Neural cell (in vitro differentiated cells): ENCODE measurements around the gene PRKAG2.

ENCODE experiments used
- EP300 ChIP-seq: fragments of 450-650 bp; conservative IDR thresholded peaks from 2 replicates; pipeline ENCODE4 v1.6.1; 2014; ENCODE audit warnings: antibody characterized with exemption, mild to moderate bottlenecking, moderate library complexity; ENCODE audit not compliant: poor library complexity, severe bottlenecking
- EZH2 ChIP-seq: fragments of 200-600, 300-800 bp; shearing (Covaris generic), sonication (generic); IDR thresholded peaks from 2 replicates; pipeline ENCODE4 v1.6.1; 2014; ENCODE audit warnings: antibody characterized with exemption, low read length, borderline replicate concordance, mild to moderate bottlenecking; ENCODE audit not compliant: insufficient read depth, poor library complexity, severe bottlenecking
- MXI1 ChIP-seq: fragments of 450-650 bp; conservative IDR thresholded peaks from 2 replicates; pipeline ENCODE4 v1.6.1; 2014; ENCODE audit warnings: antibody characterized with exemption, mild to moderate bottlenecking; ENCODE audit not compliant: poor library complexity, severe bottlenecking
- POLR2AphosphoS5 ChIP-seq: IDR thresholded peaks from 2 replicates; pipeline ENCODE4 v1.6.1; 2012
- RAD21 ChIP-seq: fragments of 450-650 bp; conservative IDR thresholded peaks from 2 replicates; pipeline ENCODE4 v1.6.1; 2014; ENCODE audit warnings: antibody characterized with exemption, mild to moderate bottlenecking, moderate library complexity
- SMC3 ChIP-seq: fragments of 450-650 bp; conservative IDR thresholded peaks from 2 replicates; pipeline ENCODE4 v1.6.1; 2014; ENCODE audit warnings: antibody characterized with exemption, mild to moderate bottlenecking, moderate library complexity; ENCODE audit not compliant: poor library complexity
- TAF1 ChIP-seq: IDR thresholded peaks from 2 replicates; pipeline ENCODE4 v1.6.1; 2012; ENCODE audit warnings: low read depth
- TF ChIP-seq, protein P1 (sequence below): fragments of 450-650 bp; IDR thresholded peaks from 2 replicates; pipeline ENCODE4 v1.5.1; 2014; ENCODE audit warnings: antibody characterized with exemption, mild to moderate bottlenecking, moderate library complexity; ENCODE audit not compliant: poor library complexity, severe bottlenecking
- TF ChIP-seq, protein P2 (sequence below): IDR thresholded peaks from 2 replicates; pipeline ENCODE4 v1.6.1; 2012; ENCODE audit warnings: borderline replicate concordance

DNA sequence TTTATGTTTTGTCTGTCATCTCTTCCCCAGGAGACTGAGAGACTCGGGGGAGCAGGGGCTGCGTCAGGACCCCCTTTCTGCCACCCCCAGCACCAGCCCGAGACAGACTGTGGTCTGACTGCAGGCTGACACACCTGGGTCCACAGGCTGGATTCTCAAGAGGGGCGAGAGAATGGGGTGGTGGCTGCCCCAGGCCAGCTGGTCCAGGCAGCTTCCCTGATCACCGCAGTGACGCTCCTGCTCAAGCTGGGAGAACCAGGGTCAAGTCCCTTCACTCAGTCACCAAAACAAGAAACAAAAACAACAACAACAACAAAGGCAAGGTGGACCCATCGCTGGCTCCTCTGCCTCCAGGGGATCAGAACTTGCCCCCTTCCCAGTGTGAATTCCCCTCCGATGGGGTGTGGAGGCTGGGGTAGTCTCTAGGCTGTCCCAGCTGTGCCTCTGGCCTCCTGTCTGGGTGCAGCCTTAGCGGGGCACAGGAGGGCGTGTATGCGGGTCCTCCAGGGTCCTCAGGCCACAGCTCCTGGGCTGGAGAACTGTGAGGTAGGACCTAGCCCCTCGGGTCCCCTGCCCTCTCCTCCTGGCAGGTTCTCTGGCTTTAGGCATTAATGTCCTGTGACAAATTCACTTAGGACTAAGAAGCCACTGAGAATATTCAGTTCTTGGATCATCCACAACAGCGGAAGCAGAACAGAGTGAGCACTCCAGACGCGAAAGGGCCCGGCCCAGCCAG, 40.6 kb downstream of the PRKAG2 start:
- TF ChIP-seq, protein P1, sequence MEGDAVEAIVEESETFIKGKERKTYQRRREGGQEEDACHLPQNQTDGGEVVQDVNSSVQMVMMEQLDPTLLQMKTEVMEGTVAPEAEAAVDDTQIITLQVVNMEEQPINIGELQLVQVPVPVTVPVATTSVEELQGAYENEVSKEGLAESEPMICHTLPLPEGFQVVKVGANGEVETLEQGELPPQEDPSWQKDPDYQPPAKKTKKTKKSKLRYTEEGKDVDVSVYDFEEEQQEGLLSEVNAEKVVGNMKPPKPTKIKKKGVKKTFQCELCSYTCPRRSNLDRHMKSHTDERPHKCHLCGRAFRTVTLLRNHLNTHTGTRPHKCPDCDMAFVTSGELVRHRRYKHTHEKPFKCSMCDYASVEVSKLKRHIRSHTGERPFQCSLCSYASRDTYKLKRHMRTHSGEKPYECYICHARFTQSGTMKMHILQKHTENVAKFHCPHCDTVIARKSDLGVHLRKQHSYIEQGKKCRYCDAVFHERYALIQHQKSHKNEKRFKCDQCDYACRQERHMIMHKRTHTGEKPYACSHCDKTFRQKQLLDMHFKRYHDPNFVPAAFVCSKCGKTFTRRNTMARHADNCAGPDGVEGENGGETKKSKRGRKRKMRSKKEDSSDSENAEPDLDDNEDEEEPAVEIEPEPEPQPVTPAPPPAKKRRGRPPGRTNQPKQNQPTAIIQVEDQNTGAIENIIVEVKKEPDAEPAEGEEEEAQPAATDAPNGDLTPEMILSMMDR = no peak
- TF ChIP-seq RAD21 (no peak), EZH2 (no peak), EP300 (no peak), POLR2AphosphoS5 (no peak), TAF1 (no peak), SMC3 (no peak), MXI1 (no peak)
- TF ChIP-seq, protein P2, sequence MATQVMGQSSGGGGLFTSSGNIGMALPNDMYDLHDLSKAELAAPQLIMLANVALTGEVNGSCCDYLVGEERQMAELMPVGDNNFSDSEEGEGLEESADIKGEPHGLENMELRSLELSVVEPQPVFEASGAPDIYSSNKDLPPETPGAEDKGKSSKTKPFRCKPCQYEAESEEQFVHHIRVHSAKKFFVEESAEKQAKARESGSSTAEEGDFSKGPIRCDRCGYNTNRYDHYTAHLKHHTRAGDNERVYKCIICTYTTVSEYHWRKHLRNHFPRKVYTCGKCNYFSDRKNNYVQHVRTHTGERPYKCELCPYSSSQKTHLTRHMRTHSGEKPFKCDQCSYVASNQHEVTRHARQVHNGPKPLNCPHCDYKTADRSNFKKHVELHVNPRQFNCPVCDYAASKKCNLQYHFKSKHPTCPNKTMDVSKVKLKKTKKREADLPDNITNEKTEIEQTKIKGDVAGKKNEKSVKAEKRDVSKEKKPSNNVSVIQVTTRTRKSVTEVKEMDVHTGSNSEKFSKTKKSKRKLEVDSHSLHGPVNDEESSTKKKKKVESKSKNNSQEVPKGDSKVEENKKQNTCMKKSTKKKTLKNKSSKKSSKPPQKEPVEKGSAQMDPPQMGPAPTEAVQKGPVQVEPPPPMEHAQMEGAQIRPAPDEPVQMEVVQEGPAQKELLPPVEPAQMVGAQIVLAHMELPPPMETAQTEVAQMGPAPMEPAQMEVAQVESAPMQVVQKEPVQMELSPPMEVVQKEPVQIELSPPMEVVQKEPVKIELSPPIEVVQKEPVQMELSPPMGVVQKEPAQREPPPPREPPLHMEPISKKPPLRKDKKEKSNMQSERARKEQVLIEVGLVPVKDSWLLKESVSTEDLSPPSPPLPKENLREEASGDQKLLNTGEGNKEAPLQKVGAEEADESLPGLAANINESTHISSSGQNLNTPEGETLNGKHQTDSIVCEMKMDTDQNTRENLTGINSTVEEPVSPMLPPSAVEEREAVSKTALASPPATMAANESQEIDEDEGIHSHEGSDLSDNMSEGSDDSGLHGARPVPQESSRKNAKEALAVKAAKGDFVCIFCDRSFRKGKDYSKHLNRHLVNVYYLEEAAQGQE = no peak
